ENCODE results near the gene TMEM207. TPM values are rescaled to one million over a fixed set of nuclear protein-coding genes. Genes with fewer than 3 reads are reported as not detected.

TMEM207 gene
- total and polyA plus RNA-seq, 4 donors: not detected

GRCh38 chr3:190495354-190495753, 45.7 kb upstream of the TMEM207 start (continued):
- TF ChIP-seq ZBTB33 (IDR thresholded peaks at IDR 0.05) (no peak), JUND (IDR thresholded peaks at IDR 0.05) (no peak), GABPA (IDR thresholded peaks at IDR 0.05 in 1 of 2, conservative IDR thresholded peaks at IDR 0.05 in 1 of 2) (no peak), YY1 (IDR thresholded peaks at IDR 0.05) (no peak), REST (IDR thresholded peaks at IDR 0.05) (no peak), TAF1 (conservative IDR thresholded peaks at IDR 0.05) (no peak), SP1 (IDR thresholded peaks at IDR 0.05) (no peak)

- Histone ChIP-seq H3K27ac (ENCODE audit: low read depth in 1 of 2, low read length in 2 of 2) (no peak overlapping the region), H3K27me3 (ENCODE audit: control insufficient read depth in 4 of 4, insufficient read depth in 4 of 4, low read length in 3 of 4) (no peaks in the 10 kb centered on the region), H3K36me3 (ENCODE audit: control insufficient read depth in 4 of 4, insufficient read depth in 3 of 4, low read depth in 1 of 4, low read length in 3 of 4) (no peaks in the 10 kb centered on the region), H3K9me3 (ENCODE audit: control insufficient read depth in 4 of 4, low read length in 3 of 4) (no peaks in the 10 kb centered on the region), H3K4me3 (ENCODE audit: low read depth in 1 of 3, low read length in 3 of 3) (no peak overlapping the region), H3K4me1 (ENCODE audit: control insufficient read depth in 4 of 4, insufficient read depth in 4 of 4, low read length in 3 of 4) (no peaks in the 10 kb centered on the region), H3K9ac (ENCODE audit: low read depth in 1 of 2, low read length in 2 of 2) (no peak overlapping the region)
- TF ChIP-seq REST (IDR thresholded peaks at IDR 0.05): no peak
- TF ChIP-seq GABPA (IDR thresholded peaks at IDR 0.05 in 1 of 2, conservative IDR thresholded peaks at IDR 0.05 in 1 of 2): no peak
- no peak for TF ChIP-seq CTCF (IDR thresholded peaks at IDR 0.05; ENCODE audit: low read depth, low read length, missing input control)
- no peak for TF ChIP-seq SP1 (IDR thresholded peaks at IDR 0.05)
- no peak for TF ChIP-seq ZBTB33 (IDR thresholded peaks at IDR 0.05)
- TF ChIP-seq MAX (IDR thresholded peaks at IDR 0.05): no peak
- no peak for TF ChIP-seq NR2F2 (IDR thresholded peaks at IDR 0.05)
- no peak for TF ChIP-seq JUND (IDR thresholded peaks at IDR 0.05)
- no peak for TF ChIP-seq EGR1 (IDR thresholded peaks at IDR 0.05; ENCODE audit: low read depth in 2 of 2)
- TF ChIP-seq YY1 (IDR thresholded peaks at IDR 0.05): no peak
- no peak for TF ChIP-seq RXRA (IDR thresholded peaks at IDR 0.05)
- DNase-seq (ENCODE audit: low spot score): no peak
Observed at GRCh38 chr3:190494907-190495306, 45.2 kb upstream of the TMEM207 start.
